H1 (cell line): ENCODE data around the gene MRPL20. TPM values are rescaled to one million over a fixed set of nuclear protein-coding genes. Genes with fewer than 3 reads are reported as not detected.
"Not testable (repeated sequence)": the region's sequence is repeated elsewhere in the genome, so short reads cannot be mapped to it uniquely, and the experiment has no call there.

Experiments used
- CTCF ChIA-PET: fragments of 300-600 bp; sonication (Branson Sonifier 250); formaldehyde crosslinking; loops from one replicate; lab custom pipeline; 2021; ENCODE audit not compliant: partially characterized antibody; lab: Charles Lee
- POLR2A ChIA-PET: fragments of 300-600 bp; sonication (Branson Sonifier 250); formaldehyde crosslinking; loops from one replicate; lab custom pipeline; 2021; ENCODE audit warnings: inconsistent platforms; ENCODE audit not compliant: partially characterized antibody; lab: Charles Lee
- DNase-seq, 2 experiments: peaks; one replicate each; pipeline versions ENCODE4 v3.0.0 to v3.0.0-alpha.2; 2010 to 2022; ENCODE audit warnings: low spot score in 2 of 2, low read depth in 1 of 2, mixed read lengths in 1 of 2
- FAIRE-seq: peaks from 2 replicates; lab custom pipeline; 2011; peaks lifted over from hg19 to GRCh38; lab: Jason Lieb, UNC
- H2AFZ ChIP-seq: 2 replicates; pipeline ENCODE4 v1.8.1; 2012; ENCODE audit warnings: low read length, inconsistent platforms
- H2AK5ac ChIP-seq: 2 replicates; pipeline ENCODE4 v1.6.1; 2013; ENCODE audit warnings: low read depth, low read length
- H2BK120ac ChIP-seq: replicated peaks from 2 replicates; pipeline ENCODE3; 2013; ENCODE audit warnings: low read depth, low read length, inconsistent platforms
- H2BK12ac ChIP-seq: 2 replicates; pipeline ENCODE4 v1.6.1; 2013; ENCODE audit warnings: low read depth, low read length
- H2BK15ac ChIP-seq: 2 replicates; pipeline ENCODE4 v1.6.1; 2013; ENCODE audit warnings: low read length
- H2BK20ac ChIP-seq: 2 replicates; pipeline ENCODE4 v1.6.1; 2013; ENCODE audit warnings: low read length
- H2BK5ac ChIP-seq: 2 replicates; pipeline ENCODE4 v1.6.1; 2013; ENCODE audit warnings: low read depth, low read length
- H3K14ac ChIP-seq: 2 replicates; pipeline ENCODE4 v1.6.1; 2013; ENCODE audit warnings: inconsistent platforms; ENCODE audit not compliant: insufficient read length
- H3K18ac ChIP-seq: 2 replicates; pipeline ENCODE4 v1.6.1; 2013; ENCODE audit warnings: low read length; ENCODE audit errors: extremely low read depth
- H3K23ac ChIP-seq: 2 replicates; pipeline ENCODE4 v1.6.1; 2013; ENCODE audit warnings: inconsistent platforms; ENCODE audit not compliant: insufficient read length
- H3K23me2 ChIP-seq: 2 replicates; pipeline ENCODE4 v1.6.1; 2013; ENCODE audit warnings: low read depth, low read length
- H3K27ac ChIP-seq: 2 replicates; pipeline ENCODE4 v1.6.1; 2011; ENCODE audit warnings: low read depth, low read length, inconsistent platforms
- H3K27me3 ChIP-seq, 4 experiments: replicated peaks in 1 of 4; 1 replicate in 1 of 4; 2 replicates in 3 of 4; pipeline versions ENCODE4 v1.6.1 to v1.8.1; 2011 to 2013; ENCODE audit warnings: low read length in 3 of 4, mild to moderate bottlenecking in 3 of 4, inconsistent platforms in 2 of 4, mixed read lengths in 2 of 4, moderate library complexity in 1 of 4; ENCODE audit not compliant: control insufficient read depth in 3 of 4, insufficient read depth in 3 of 4; ENCODE audit errors: extremely low read depth in 1 of 4
- H3K36me3 ChIP-seq, 4 experiments: 2 replicates each; pipeline versions ENCODE4 v1.6.1 to v1.8.1; 2011 to 2013; ENCODE audit warnings: mild to moderate bottlenecking in 4 of 4, low read length in 3 of 4, moderate library complexity in 2 of 4, control low read depth in 1 of 4, inconsistent platforms in 1 of 4; ENCODE audit not compliant: insufficient read depth in 4 of 4, control insufficient read depth in 2 of 4
- H3K4ac ChIP-seq: replicated peaks from 2 replicates; pipeline ENCODE3; 2013; ENCODE audit warnings: low read length, low read depth, mixed read lengths, inconsistent platforms; ENCODE audit not compliant: insufficient read length
- H3K4me1 ChIP-seq, 4 experiments: replicated peaks in 1 of 4; 1 replicate in 1 of 4; 2 replicates in 3 of 4; pipeline versions ENCODE4 v1.6.1 to v1.8.1; 2011 to 2013; ENCODE audit warnings: low read length in 3 of 4, inconsistent platforms in 2 of 4, mixed read lengths in 1 of 4; ENCODE audit not compliant: insufficient read depth in 4 of 4, control insufficient read depth in 3 of 4
- H3K4me2 ChIP-seq, 2 experiments: 2 replicates each; pipeline versions ENCODE4 v1.6.1 to v1.8.1; 2011 to 2013; ENCODE audit warnings: low read depth in 2 of 2, low read length in 2 of 2, control low read depth in 1 of 2, inconsistent platforms in 1 of 2, mild to moderate bottlenecking in 1 of 2; ENCODE audit not compliant: insufficient read depth in 1 of 2
- H3K4me3 ChIP-seq, 4 experiments: fragments of 200-600, 300-600 bp in 1 of 4; sonication (generic), shearing (Covaris generic), sonication (Bioruptor Twin) in 1 of 4; 2 replicates each; pipeline versions ENCODE4 v1.5.1 to v1.8.1; 2011 to 2016; ENCODE audit warnings: low read length in 4 of 4, low read depth in 3 of 4, control low read depth in 2 of 4, inconsistent platforms in 2 of 4, mild to moderate bottlenecking in 2 of 4, mixed read lengths in 1 of 4, moderate library complexity in 1 of 4; ENCODE audit not compliant: insufficient read depth in 2 of 4; ENCODE audit errors: extremely low read depth in 1 of 4
- H3K56ac ChIP-seq: replicated peaks from 2 replicates; pipeline ENCODE3; 2013; ENCODE audit warnings: low read depth, mild to moderate bottlenecking, mixed read lengths, low read length, inconsistent platforms; ENCODE audit not compliant: insufficient read length
- H3K79me1 ChIP-seq: 2 replicates; pipeline ENCODE4 v1.6.1; 2013; ENCODE audit warnings: low read depth, low read length, control low read depth
- H3K79me2 ChIP-seq, 2 experiments: 2 replicates each; pipeline versions ENCODE4 v1.6.1 to v1.8.1; 2012 to 2013; ENCODE audit warnings: low read length in 2 of 2, mild to moderate bottlenecking in 2 of 2, inconsistent platforms in 1 of 2; ENCODE audit not compliant: insufficient read depth in 2 of 2, control insufficient read depth in 1 of 2
- H3K9ac ChIP-seq, 4 experiments: replicated peaks in 1 of 4; 1 replicate in 1 of 4; 2 replicates in 3 of 4; pipeline versions ENCODE4 v1.6.1 to v1.8.1; 2011 to 2013; ENCODE audit warnings: low read depth in 3 of 4, low read length in 3 of 4, control low read depth in 2 of 4, mild to moderate bottlenecking in 2 of 4, moderate library complexity in 2 of 4, inconsistent platforms in 1 of 4; ENCODE audit errors: extremely low read depth in 1 of 4
- H3K9me3 ChIP-seq, 2 experiments: 2 replicates each; pipeline versions ENCODE4 v1.6.1 to v1.8.1; 2012 to 2013; ENCODE audit warnings: mild to moderate bottlenecking in 2 of 2, moderate library complexity in 2 of 2, control low read depth in 1 of 2, inconsistent platforms in 1 of 2, low read depth in 1 of 2, low read length in 1 of 2, mixed read lengths in 1 of 2; ENCODE audit not compliant: insufficient read depth in 2 of 2
- H4K20me1 ChIP-seq, 2 experiments: replicated peaks in 1 of 2; 2 replicates each; pipeline versions ENCODE3 to v1.8.1; 2011 to 2013; ENCODE audit warnings: inconsistent platforms in 2 of 2, low read length in 2 of 2, mild to moderate bottlenecking in 1 of 2; ENCODE audit not compliant: insufficient read depth in 2 of 2, control insufficient read depth in 1 of 2
- H4K5ac ChIP-seq: 2 replicates; pipeline ENCODE4 v1.6.1; 2013; ENCODE audit warnings: low read length, low read depth, mixed read lengths, inconsistent platforms; ENCODE audit not compliant: insufficient read length
- H4K8ac ChIP-seq: 2 replicates; pipeline ENCODE4 v1.8.0; 2013; ENCODE audit warnings: mild to moderate bottlenecking, moderate library complexity, low read length, inconsistent platforms; ENCODE audit not compliant: insufficient read depth; ENCODE audit errors: extremely low read depth
- H4K91ac ChIP-seq: replicated peaks from 2 replicates; pipeline ENCODE3; 2013; ENCODE audit warnings: low read length, mixed read lengths, inconsistent platforms; ENCODE audit not compliant: insufficient read length
- WGBS, 2 experiments: shearing (Covaris generic) in 1 of 2; methylation state at CpG; one replicate each; pipeline versions ENCODE4 v1.1.6 to v1.1.7; 2013 to 2015; ENCODE audit warnings: low lambda C conversion rate in 2 of 2, mixed read lengths in 2 of 2, inconsistent platforms in 1 of 2, low coverage in 1 of 2, missing lambda C conversion rate in 1 of 2; ENCODE audit not compliant: insufficient replicate concordance in 2 of 2, insufficient coverage in 1 of 2, insufficient read length in 1 of 2; ENCODE audit errors: extremely low coverage in 1 of 2, missing lambda C conversion rate in 1 of 2; 5-methylcytosine and 5-hydroxymethylcytosine counted together
- polyA plus RNA-seq, 7 experiments: library from polyadenylated mRNA; depleted of rRNA in 3 of 7; stranded (reverse) in 5 of 7; unstranded in 2 of 7; fragments of >200 nt in 5 of 7; fragments of 200-250 nt in 2 of 7; gene quantifications; 1 replicate in 5 of 7; 2 replicates in 1 of 7; 4 replicates in 1 of 7; pipeline versions ENCODE4 v1.2.1 to v1.2.3, GENCODE V29; 2011 to 2013; ENCODE audit warnings: missing spikeins in 2 of 7, mixed read lengths in 2 of 7
- total RNA-seq: library from RNA; stranded (reverse); fragmentation: NEBNext Ultra II Directional; extraction: Animal tissue kit (Norgen Biotek cat#: 25700); gene quantifications from 2 replicates; pipeline ENCODE4 v1.2.1, GENCODE V29; 2021

MRPL20 gene
- total and polyA plus RNA-seq, 2 of the 8 experiments (the other 6 are each of a cell fraction or from before 2014, with no cell fraction given) = 126 to 151 TPM

DNA sequence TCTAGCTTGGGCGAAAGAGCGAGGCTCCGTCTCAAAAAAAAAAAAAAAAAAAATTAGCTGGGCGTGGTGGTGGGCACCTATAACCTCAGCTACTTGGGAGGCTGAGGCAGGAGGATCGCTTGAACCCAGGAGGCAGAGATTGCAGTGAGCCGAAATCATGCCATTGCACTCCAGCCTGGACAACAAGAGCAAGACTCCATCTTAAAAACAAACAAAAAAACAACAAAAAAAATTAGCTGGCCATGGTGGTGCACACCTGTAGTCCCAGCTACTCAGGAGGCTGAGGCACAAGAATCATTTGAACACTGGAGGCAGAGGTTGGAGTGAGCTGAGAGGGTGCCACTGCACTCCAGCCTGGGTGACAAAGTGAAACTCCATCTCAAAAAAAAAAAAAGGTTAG is 21.9 kb upstream of the MRPL20 start:
- CTCF ChIA-PET = interaction anchor here (0.6 to 4.4 kb wide), 7 partner anchors 11 to 237 kb away, joined by 3 to 36 read pairs (median 3); no protein-coding TSS in a partner anchor
- not testable (repeated sequence) for H4K5ac ChIP-seq, H3K27me3 ChIP-seq, H3K9ac ChIP-seq, H3K4me2 ChIP-seq, H2BK20ac ChIP-seq, H3K9me3 ChIP-seq, H2BK120ac ChIP-seq, H3K14ac ChIP-seq, H4K20me1 ChIP-seq, H3K23ac ChIP-seq, H2BK12ac ChIP-seq, H4K91ac ChIP-seq, H4K8ac ChIP-seq, FAIRE-seq, H3K4ac ChIP-seq, H3K27ac ChIP-seq, H3K4me3 ChIP-seq, DNase-seq, H3K18ac ChIP-seq, H2BK5ac ChIP-seq, H3K79me1 ChIP-seq, H3K56ac ChIP-seq, H3K36me3 ChIP-seq, H2AK5ac ChIP-seq, H3K79me2 ChIP-seq, H2BK15ac ChIP-seq, H2AFZ ChIP-seq
- WGBS, 2 experiments = 95% methylated on average over 2 of the region's 6 CpGs; no CpG with 5 or more reads in 1 of the 2 experiments
- peaks cover 12% of the 10 kb centered on the region; the same call in 1 of the 2 replicates for H3K23me2 ChIP-seq
- POLR2A ChIA-PET = interaction anchor here (0.6 to 22.9 kb wide), 10 partner anchors 8 to 396 kb away, joined by 3 to 515 read pairs (median 4); partner anchors contain the start of genes CCNL2 and MRPL20
- peaks cover 0 to 51% (median 35%) of the 10 kb centered on the region in 4 experiments; a peak in 6 of 7 replicates for H3K4me1 ChIP-seq
